IMR-90 (cell line): ENCODE results near the gene CALY. TPM values are rescaled to one million over a fixed set of nuclear protein-coding genes. Genes with fewer than 3 reads are reported as not detected.

Experiments used
- ATAC-seq: fragments of 200-7000 bp; cut with Tn5 transposase; 2 replicates; pipeline ENCODE4 v1.9.1; 2020; ENCODE audit warnings: low read depth, mild to moderate bottlenecking, moderate library complexity
- BruUV-seq: library from RNA; stranded (reverse); fragments of 400-500 nt; replicated peaks from 2 replicates; lab custom pipeline; 2021; lab: Mats Ljungman, UMichigan
- CTCF ChIA-PET: fragments of 300-600 bp; formaldehyde crosslinking; extraction: SDS; loops from one replicate; lab custom pipeline; 2021; ENCODE audit warnings: antibody characterized with exemption; lab: Yijun Ruan, JAX
- POLR2A ChIA-PET: fragments of 300-600 bp; sonication (Branson Sonifier 250); formaldehyde crosslinking; loops from one replicate; lab custom pipeline; 2022; ENCODE audit warnings: antibody characterized with exemption; ENCODE audit not compliant: unreplicated experiment; lab: Charles Lee
- DNase-seq: peaks from one replicate; pipeline ENCODE4 v3.0.0; 2013
- H2AFZ ChIP-seq: replicated peaks from 2 replicates; pipeline ENCODE3; 2013; ENCODE audit warnings: low read length, mild to moderate bottlenecking; ENCODE audit not compliant: poor library complexity
- H2AK5ac ChIP-seq: 2 replicates; pipeline ENCODE4 v1.6.1; 2013; ENCODE audit warnings: low read depth, low read length, inconsistent platforms
- H2AK9ac ChIP-seq: replicated peaks from 2 replicates; pipeline ENCODE3; 2013; ENCODE audit warnings: mild to moderate bottlenecking, low read depth, low read length, moderate library complexity; ENCODE audit not compliant: poor library complexity
- H2BK120ac ChIP-seq: 2 replicates; pipeline ENCODE4 v1.6.1; 2013; ENCODE audit warnings: low read depth, low read length, inconsistent platforms
- H2BK15ac ChIP-seq: 3 replicates; pipeline ENCODE4 v1.6.1; 2013; ENCODE audit warnings: low read depth, low read length, inconsistent platforms
- H2BK20ac ChIP-seq: 2 replicates; pipeline ENCODE4 v1.6.1; 2013; ENCODE audit warnings: low read depth, mild to moderate bottlenecking, inconsistent platforms, low read length, moderate library complexity
- H2BK5ac ChIP-seq: 2 replicates; pipeline ENCODE4 v1.6.1; 2013; ENCODE audit warnings: mild to moderate bottlenecking, low read depth, low read length, inconsistent platforms; ENCODE audit not compliant: poor library complexity, severe bottlenecking
- H3K14ac ChIP-seq: replicated peaks from 2 replicates; pipeline ENCODE4 v1.6.1; 2013; ENCODE audit warnings: low read depth, low read length, inconsistent platforms
- H3K18ac ChIP-seq: 2 replicates; pipeline ENCODE4 v1.6.1; 2013; ENCODE audit warnings: low read depth, low read length, control low read depth
- H3K23ac ChIP-seq: 2 replicates; pipeline ENCODE4 v1.6.1; 2013; ENCODE audit warnings: low read depth, low read length, inconsistent platforms
- H3K27ac ChIP-seq: 2 replicates; pipeline ENCODE4 v1.5.1; 2013; ENCODE audit warnings: mild to moderate bottlenecking, control low read depth, low read length; ENCODE audit not compliant: insufficient read depth
- H3K27me3 ChIP-seq: 2 replicates; pipeline ENCODE4 v1.6.1; 2013; ENCODE audit warnings: low read length; ENCODE audit not compliant: control insufficient read depth, insufficient read depth
- H3K36me3 ChIP-seq: 2 replicates; pipeline ENCODE4 v1.6.1; 2013; ENCODE audit warnings: low read length, mixed read lengths; ENCODE audit not compliant: control insufficient read depth, insufficient read depth
- H3K4ac ChIP-seq: 2 replicates; pipeline ENCODE4 v1.6.1; 2013; ENCODE audit warnings: low read depth, low read length, inconsistent platforms
- H3K4me1 ChIP-seq: 2 replicates; pipeline ENCODE4 v1.6.1; 2013; ENCODE audit warnings: low read length, mixed read lengths; ENCODE audit not compliant: control insufficient read depth, insufficient read depth
- H3K4me2 ChIP-seq: 2 replicates; pipeline ENCODE4 v1.6.1; 2013; ENCODE audit warnings: low read depth, mild to moderate bottlenecking, control low read depth, low read length, moderate library complexity
- H3K4me3 ChIP-seq: 2 replicates; pipeline ENCODE4 v1.5.1; 2013; ENCODE audit warnings: low read depth, mild to moderate bottlenecking, control low read depth, low read length, moderate library complexity; ENCODE audit not compliant: insufficient read depth
- H3K56ac ChIP-seq: 2 replicates; pipeline ENCODE4 v1.6.1; 2013; ENCODE audit warnings: low read length, inconsistent platforms; ENCODE audit not compliant: insufficient read depth; ENCODE audit errors: extremely low read depth
- H3K79me1 ChIP-seq, 2 experiments: 2 replicates each; pipeline ENCODE4 v1.6.1; 2013; ENCODE audit warnings: low read length in 2 of 2, inconsistent platforms in 1 of 2, low read depth in 1 of 2
- H3K9ac ChIP-seq: 2 replicates; pipeline ENCODE4 v1.6.1; 2013; ENCODE audit warnings: low read depth, low read length, control low read depth
- H3K9me1 ChIP-seq: 2 replicates; pipeline ENCODE4 v1.6.1; 2013; ENCODE audit warnings: low read length, inconsistent platforms; ENCODE audit not compliant: insufficient read depth
- H3K9me3 ChIP-seq: 2 replicates; pipeline ENCODE4 v1.6.1; 2013; ENCODE audit warnings: low read length; ENCODE audit not compliant: control insufficient read depth, insufficient read depth
- H4K20me1 ChIP-seq: 2 replicates; pipeline ENCODE4 v1.6.1; 2013; ENCODE audit warnings: low read length, inconsistent platforms; ENCODE audit not compliant: insufficient read depth
- H4K5ac ChIP-seq: 2 replicates; pipeline ENCODE4 v1.6.1; 2013; ENCODE audit warnings: mild to moderate bottlenecking, low read depth, low read length, control low read depth
- H4K8ac ChIP-seq, 2 experiments: 2 replicates each; pipeline ENCODE4 v1.6.1; 2013; ENCODE audit warnings: low read depth in 2 of 2, low read length in 2 of 2, control low read depth in 1 of 2, inconsistent platforms in 1 of 2
- H4K91ac ChIP-seq: 2 replicates; pipeline ENCODE4 v1.6.1; 2013; ENCODE audit warnings: low read depth, low read length, inconsistent platforms; ENCODE audit not compliant: insufficient read depth
- BHLHE40 ChIP-seq: fragments of 150-350 bp; IDR thresholded peaks from 2 replicates; pipeline ENCODE4 v1.6.1; 2016; ENCODE audit warnings: mild to moderate bottlenecking, low read depth, low read length
- CEBPB ChIP-seq: IDR thresholded peaks from 2 replicates; pipeline ENCODE4 v1.6.1; 2012; ENCODE audit warnings: low read depth, low read length, improper control_type of control experiment
- ELK1 ChIP-seq: fragments of 150-350 bp; IDR thresholded peaks from 2 replicates; pipeline ENCODE4 v1.6.1; 2016; ENCODE audit warnings: low read depth, mild to moderate bottlenecking, low read length, moderate library complexity, borderline replicate concordance
- FOS ChIP-seq: fragments of 150-350 bp; IDR thresholded peaks from 2 replicates; pipeline ENCODE4 v1.6.1; 2016; ENCODE audit warnings: low read depth, low read length
- MXI1 ChIP-seq: IDR thresholded peaks from 2 replicates; pipeline ENCODE4 v1.6.1; 2012; ENCODE audit warnings: low read depth, mild to moderate bottlenecking, low read length, moderate library complexity, borderline replicate concordance
- RFX5 ChIP-seq: IDR thresholded peaks from 2 replicates; pipeline ENCODE4 v1.8.0; 2012; ENCODE audit warnings: low read depth, mild to moderate bottlenecking, low read length, moderate library complexity
- SMC3 ChIP-seq: fragments of 150-350 bp; IDR thresholded peaks from 2 replicates; pipeline ENCODE4 v1.6.1; 2016; ENCODE audit warnings: low read depth, mild to moderate bottlenecking, antibody characterized with exemption, low read length, moderate library complexity
- WGBS, 2 experiments: methylation state at CpG; one replicate each; pipeline versions ENCODE4 v1.1.5 to v1.1.7; 2013; ENCODE audit warnings: missing lambda C conversion rate in 2 of 2; ENCODE audit not compliant: insufficient read length in 1 of 2; ENCODE audit errors: extremely low coverage in 2 of 2; 5-methylcytosine and 5-hydroxymethylcytosine counted together
- dilution Hi-C: fragments of 300-500 bp; cut with HindIII; formaldehyde crosslinking; loops from one replicate; pipeline ENCODE4 v1.14.3; 2018; ENCODE audit warnings: low sequenced_read_pairs; ENCODE audit not compliant: unreplicated experiment
- in situ Hi-C: fragments of 300-500 bp; cut with MboI; formaldehyde crosslinking; loops from 3 replicates; pipeline ENCODE4 v1.14.3; 2019; ENCODE audit warnings: low sequenced_read_pairs, inconsistent platforms, mixed read lengths
- intact Hi-C: fragments of 100-400 bp; cut with micrococcal nuclease; formaldehyde crosslinking; loops from 2 replicates; pipeline ENCODE4 v1.10.0; 2022
- polyA plus RNA-seq, 3 experiments: library from polyadenylated mRNA; depleted of rRNA; stranded (reverse); fragments of >200 nt; gene quantifications; 2 replicates each; pipeline ENCODE4 v1.2.3, GENCODE V29; 2012; ENCODE audit warnings: low replicate concordance in 1 of 3
- total RNA-seq: library from RNA; depleted of rRNA; stranded (reverse); fragments of >200 nt; gene quantifications from 2 replicates; pipeline ENCODE4 v1.2.3, GENCODE V29; 2012

CALY gene
- total and polyA plus RNA-seq, 2 of the 4 experiments (the other 2 are of a cell fraction), result 0.34 TPM; not detected in 1

GRCh38 chr10:133293810-133294119 lies 42.9 kb downstream of the CALY start:
- POLR2A ChIA-PET, result no interaction called here
- dilution Hi-C loops, result no loop called here
- Histone ChIP-seq H4K91ac (peak overlapping the region; percentile 25; the same call in 1 of the 2 replicates), H3K23ac (no peak overlapping the region), H3K4me1 (peaks cover 9% of the 10 kb centered on the region), H2BK15ac (no peak overlapping the region; the same call in 2 of the 3 replicates), H3K4ac (peak overlapping the region; percentile 49), H3K18ac (no peak overlapping the region), H3K9me1 (peaks cover 12% of the 10 kb centered on the region), H2AK9ac (peak overlapping the region; percentile 45), H3K79me1 (peaks cover 0 to 17% of the 10 kb centered on the region in 2 experiments; a peak in 3 of 4 replicates), H3K4me2 (no peak overlapping the region), H2BK20ac (0 out of 2 replicates have a peak overlapping the region, but pooled peaks have one; percentile 2), H2AK5ac (peak overlapping the region; percentile 78), H3K27me3 (no peaks in the 10 kb centered on the region), H2BK5ac (peak overlapping the region; percentile 42), H4K8ac (peak overlapping the region; percentile 32 to 74; a peak in 2 of 4 replicates), H3K14ac (no peak overlapping the region), H3K36me3 (peaks cover 69% of the 10 kb centered on the region), H3K27ac (no peak overlapping the region), H4K20me1 (no peaks in the 10 kb centered on the region), H3K56ac (no peak overlapping the region), H3K4me3 (no peak overlapping the region), H2BK120ac (peak overlapping the region; percentile 66), H2AFZ (no peak overlapping the region), H3K9ac (no peak overlapping the region), H3K9me3 (no peaks in the 10 kb centered on the region), H4K5ac (no peak overlapping the region)
- CTCF ChIA-PET, result no interaction called here
- TF ChIP-seq FOS (no peak), MXI1 (no peak), CEBPB (no peak), BHLHE40 (no peak), SMC3 (no peak), ELK1 (no peak), RFX5 (no peak)
- intact Hi-C loops, result no loop called here
- DNase-seq, result no peak
- in situ Hi-C loops, result no loop called here
- BruUV-seq, result no TSS peak
- no peak for ATAC-seq
- 80% methylated on average over 1 of the region's 10 CpGs; no CpG with 5 or more reads in 1 of the 2 experiments for WGBS, 2 experiments
